ENCODE results near the gene MMRN2.
"Not testable (repeated sequence)": the region's sequence is repeated elsewhere in the genome, so short reads cannot be mapped to it uniquely, and the experiment has no call there.

MMRN2 gene

DNA sequence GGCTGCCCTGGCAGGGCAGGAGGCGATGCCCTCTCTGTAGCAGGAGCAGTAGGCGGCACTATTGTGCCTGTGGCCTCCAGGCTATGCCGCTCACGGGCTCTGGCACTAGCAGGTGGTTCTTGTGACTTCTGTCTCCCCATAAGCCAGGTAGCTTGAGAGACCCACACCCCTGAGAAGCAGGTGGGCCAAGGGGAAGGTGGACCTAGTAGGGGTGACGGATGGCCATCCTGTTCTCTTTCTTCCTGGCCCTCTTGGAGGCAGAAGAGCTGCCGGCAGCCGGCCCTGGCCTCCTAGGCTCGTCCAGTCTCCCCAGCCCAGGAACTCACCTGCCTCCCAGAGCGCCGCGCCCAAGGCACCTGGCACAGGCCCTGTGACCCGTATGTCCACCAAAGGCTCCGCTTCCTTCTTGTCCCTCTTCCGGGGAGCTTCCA, 15.4 kb downstream of the MMRN2 start:
- no peak for DNase-seq (ENCODE audit: low spot score)

DNA sequence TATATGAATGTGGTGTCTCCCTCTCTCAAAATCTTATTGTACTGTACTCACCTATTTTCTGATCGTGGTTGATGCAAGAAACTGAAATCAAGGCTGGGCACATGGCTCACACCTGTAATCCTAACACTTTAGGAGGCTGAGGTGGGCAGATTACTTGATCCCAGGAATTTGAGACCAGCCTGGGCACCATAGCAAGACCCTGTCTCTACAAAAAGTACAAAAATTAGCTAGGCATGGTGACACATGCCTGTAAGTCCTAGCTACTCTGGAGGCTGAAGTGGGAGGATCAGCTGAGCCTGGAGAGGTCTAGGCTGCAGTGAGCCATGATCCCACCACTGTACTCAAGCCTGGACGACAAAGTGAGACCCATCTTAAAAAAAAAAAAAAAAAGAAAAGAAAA, 16.0 kb downstream of the MMRN2 start:
- DNase-seq (ENCODE audit: low spot score): no peak

DNA sequence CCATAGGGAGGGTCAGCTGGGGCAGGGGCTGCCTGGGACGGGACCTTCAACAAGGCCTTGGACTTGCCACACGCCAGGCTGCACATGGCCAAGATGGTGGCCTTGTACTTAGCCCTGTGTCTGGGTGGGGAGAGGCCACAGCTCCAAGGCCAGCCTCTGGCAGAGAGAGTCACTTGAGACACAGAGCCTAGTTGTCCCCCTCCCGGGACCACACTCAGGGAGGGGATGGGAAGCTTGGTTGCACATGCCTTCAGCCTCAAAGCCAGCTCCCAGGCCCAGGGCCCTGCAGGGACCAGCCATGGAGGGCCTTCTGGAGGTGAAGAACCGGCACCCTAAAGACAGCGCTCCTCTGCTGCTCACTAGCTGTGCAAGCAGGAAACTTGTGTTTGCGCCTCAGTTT, 16.7 kb downstream of the MMRN2 start:
- no peak for DNase-seq (ENCODE audit: low spot score)

DNA sequence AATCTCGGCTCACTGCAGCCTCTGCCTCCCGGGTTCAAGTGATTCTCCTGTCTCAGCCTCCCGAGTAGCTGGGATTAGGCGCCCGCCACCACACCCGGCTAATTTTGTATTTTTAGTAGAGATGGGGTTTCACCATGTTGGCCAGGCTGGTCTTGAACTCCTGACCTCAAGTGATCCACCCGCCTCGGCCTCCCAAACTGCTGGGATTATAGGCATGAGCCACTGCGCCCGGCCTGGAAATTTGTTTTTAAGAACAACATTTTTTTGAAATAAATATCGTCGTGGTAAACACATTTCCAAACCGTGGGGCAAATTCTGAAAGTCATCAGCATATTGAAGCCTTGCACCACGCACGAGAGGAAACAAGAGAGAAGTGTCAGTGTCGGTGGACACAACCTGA, 17.3 kb downstream of the MMRN2 start:
- DNase-seq (ENCODE audit: low spot score): not testable (repeated sequence)

DNA sequence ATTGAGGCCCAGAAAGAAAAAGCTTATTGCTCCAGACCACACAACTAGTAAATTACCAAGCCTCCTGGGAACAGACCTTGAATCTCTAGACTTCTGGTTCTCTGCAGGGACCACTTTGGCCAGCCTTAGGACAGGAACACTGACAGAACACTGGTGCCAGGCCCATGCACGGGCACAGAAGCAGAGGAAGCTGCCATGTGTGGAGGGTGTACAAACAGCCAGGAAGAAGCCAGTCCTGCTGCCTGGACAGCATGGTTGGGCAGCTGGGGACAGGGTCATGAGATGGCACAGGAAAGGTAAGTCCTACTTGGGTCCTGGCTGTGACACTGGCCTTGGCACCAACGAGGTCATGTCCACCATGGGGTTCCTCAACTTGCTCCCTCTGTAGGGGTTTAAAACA, 19.2 kb downstream of the MMRN2 start:
- no peak for DNase-seq (ENCODE audit: low spot score)

DNA sequence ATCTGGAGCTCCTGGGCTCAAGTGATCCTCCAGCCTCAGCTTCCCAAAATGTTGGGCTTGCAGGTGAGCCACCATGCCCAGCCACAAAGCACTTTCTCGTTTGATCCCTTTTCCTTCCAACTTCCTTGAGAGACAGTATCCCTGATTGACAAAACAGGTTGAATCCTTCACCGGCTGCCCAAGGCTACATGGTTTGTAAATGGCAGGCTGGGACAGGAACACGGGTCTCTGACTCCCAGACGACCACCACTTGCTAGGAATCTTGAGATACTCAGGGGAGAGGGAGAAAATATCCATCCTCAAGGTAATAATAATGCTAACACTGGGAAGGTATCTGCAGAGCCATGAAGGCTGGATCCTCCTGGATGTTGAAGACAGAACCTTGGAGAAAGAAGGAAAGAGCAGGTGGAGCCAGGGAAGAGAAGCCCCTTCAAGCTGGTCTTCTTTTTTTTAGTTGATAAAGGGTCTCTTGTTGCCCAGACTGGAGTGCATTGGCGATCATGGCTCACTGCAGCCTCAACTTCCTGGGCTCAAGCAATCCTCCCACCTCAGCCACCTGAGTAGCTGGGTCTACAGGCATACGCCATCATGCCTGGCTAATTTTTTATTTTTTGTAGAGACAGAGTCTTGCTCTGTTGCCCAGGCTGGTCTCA, 19.8 kb downstream of the MMRN2 start:
- DNase-seq (ENCODE audit: low spot score): no peak

- no peak for DNase-seq (ENCODE audit: low spot score)
Measured at GRCh38 chr10:86936661-86937501, 20.5 kb downstream of the MMRN2 start.

GRCh38 chr10:86934162-86934711, 23.2 kb downstream of the MMRN2 start:
- not testable (repeated sequence) for DNase-seq (ENCODE audit: low spot score)

GRCh38 chr10:86932674-86933073, 24.7 kb downstream of the MMRN2 start:
- DNase-seq (ENCODE audit: low spot score): no peak

DNA sequence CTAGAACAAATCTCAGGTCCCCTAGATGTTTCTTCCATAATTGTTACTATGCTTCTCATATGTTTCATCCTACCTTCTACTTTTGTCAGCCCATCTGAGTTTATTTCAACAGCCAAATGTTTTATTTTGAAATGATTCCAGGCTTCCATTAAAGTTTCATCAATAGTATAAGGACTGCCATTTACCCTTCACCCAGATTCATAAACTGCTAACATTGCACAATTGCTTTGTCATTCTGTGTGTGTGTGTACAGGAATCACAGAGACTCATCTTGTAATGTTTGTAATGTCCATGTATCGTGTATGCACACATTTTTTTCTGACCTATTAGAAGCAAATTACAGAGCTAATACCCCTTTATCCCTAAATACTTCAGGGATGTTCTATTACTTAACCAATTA, 25.5 kb downstream of the MMRN2 start:
- no peak for DNase-seq (ENCODE audit: low spot score)

- no peak for DNase-seq (ENCODE audit: low spot score)
Measured at GRCh38 chr10:86929468-86930380, 27.7 kb downstream of the MMRN2 start.

DNA sequence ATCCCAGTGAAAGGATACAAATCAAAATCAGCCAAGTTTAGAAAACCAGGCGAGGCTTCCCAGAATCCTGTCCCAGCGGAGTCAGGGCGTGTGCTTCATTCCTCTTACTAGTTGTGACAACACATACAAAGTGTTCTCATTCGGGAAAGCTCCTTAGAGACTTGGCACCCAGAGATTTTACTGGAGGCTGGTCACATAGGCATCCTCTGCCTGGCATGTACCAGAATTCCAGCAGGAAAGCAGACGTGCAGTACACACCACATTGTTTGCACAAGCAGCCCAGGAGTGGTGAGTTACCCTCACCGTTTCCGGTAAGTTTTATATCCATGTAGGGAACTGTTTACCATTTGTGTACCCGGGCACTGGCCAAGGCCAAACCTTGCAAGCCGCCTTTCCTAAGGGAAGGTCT, 34.9 kb downstream of the MMRN2 start:
- no peak for DNase-seq (ENCODE audit: low spot score)

GRCh38 chr10:86918022-86918471, 39.4 kb downstream of the MMRN2 start:
- DNase-seq (ENCODE audit: low spot score): no peak

GRCh38 chr10:86914734-86915133, 42.7 kb downstream of the MMRN2 start:
- DNase-seq (ENCODE audit: low spot score): no peak

- DNase-seq (ENCODE audit: low spot score): no peak
Measured at GRCh38 chr10:86905429-86905828, 52.0 kb downstream of the MMRN2 start.

DNA sequence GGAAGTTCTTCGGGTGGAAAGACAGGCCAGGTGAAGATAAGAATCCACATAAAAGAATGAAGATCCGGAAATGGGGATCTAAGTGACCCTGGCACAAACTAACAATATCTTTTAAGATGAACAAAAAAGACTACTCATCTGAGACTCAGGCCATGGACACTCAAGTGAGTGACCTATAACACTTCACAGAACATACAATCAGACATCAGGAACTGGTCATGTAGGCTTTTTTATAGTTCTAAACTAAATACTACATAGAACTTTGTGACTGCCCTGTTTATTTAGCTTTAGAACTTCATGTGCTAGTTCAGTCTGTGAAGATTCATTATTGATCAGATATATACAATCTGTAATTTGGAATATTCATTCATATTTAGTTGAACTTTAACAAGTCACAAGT, 52.8 kb downstream of the MMRN2 start:
- no peak for DNase-seq (ENCODE audit: low spot score)

GRCh38 chr10:86900955-86901354, 56.5 kb downstream of the MMRN2 start:
- no peak for DNase-seq (ENCODE audit: low spot score)

GRCh38 chr10:86899670-86900276, 57.6 kb downstream of the MMRN2 start:
- DNase-seq (ENCODE audit: low spot score): peak; percentile 42

DNA sequence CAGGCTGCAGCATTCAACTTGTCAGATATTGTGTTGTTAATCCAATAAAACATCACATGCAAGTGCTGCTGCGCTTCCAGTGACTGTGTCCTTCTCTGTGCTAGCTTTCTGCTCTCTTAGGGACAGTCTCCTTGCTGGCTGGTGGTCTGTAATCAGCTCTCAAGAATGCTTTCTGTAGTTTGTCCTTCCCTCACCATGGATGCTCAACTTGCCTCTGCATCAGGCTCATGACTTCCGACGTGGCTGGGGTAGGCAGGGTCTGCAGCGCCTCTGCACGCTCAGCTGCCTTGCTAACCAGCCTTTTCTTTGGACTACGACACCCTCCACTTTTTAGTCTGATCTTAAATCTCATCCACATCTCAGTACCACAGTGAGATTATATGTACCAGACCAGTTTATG, 58.3 kb downstream of the MMRN2 start:
- no peak for DNase-seq (ENCODE audit: low spot score)

- DNase-seq (ENCODE audit: low spot score): no peak
Measured at GRCh38 chr10:86898511-86898910, 58.9 kb downstream of the MMRN2 start.

- no peak for DNase-seq (ENCODE audit: low spot score)
Measured at GRCh38 chr10:86889997-86890396, 67.4 kb downstream of the MMRN2 start.
